Right renal cortex interstitium (tissue), 3 donors: Measurements from ENCODE around the gene TUBGCP2. TPM values are rescaled to one million over a fixed set of nuclear protein-coding genes. Genes with fewer than 3 reads are reported as not detected.

Experiments used
- DNase-seq, 3 donors: peaks; one replicate each; pipeline ENCODE4 v3.0.0-alpha.2; 2013; ENCODE audit warnings: low read depth in 3 of 3, low spot score in 2 of 3
- polyA plus RNA-seq, 3 donors: library from polyadenylated mRNA; unstranded; fragments of 120-200 nt; gene quantifications; one replicate each; pipeline ENCODE4 v1.2.1, GENCODE V29; 2013; ENCODE audit not compliant: insufficient read length in 3 of 3

The TUBGCP2 gene
- polyA plus RNA-seq, 3 donors, result 53.6 to 60.4 (median 56.3) TPM

DNA sequence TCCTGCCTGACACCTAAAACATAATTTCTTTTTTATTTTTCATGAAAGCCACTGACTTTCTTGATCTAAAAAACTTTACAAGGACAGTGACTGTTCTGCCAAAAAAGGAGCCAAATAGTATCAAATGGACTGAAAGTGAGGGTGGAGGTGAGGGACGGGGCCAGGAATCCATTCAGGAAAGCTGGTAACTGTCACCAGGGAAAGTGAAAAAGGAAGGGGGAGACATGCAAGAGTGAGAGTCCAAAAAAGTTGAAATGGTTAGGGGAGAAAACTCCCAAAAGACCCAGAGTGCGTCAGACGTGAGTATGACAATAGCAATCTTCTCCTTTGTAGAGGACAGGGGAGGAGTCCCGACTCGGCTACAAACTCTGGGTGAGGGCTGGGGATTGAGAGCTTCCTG, 35.6 kb upstream of the TUBGCP2 start:
- DNase-seq, result no peak

DNA sequence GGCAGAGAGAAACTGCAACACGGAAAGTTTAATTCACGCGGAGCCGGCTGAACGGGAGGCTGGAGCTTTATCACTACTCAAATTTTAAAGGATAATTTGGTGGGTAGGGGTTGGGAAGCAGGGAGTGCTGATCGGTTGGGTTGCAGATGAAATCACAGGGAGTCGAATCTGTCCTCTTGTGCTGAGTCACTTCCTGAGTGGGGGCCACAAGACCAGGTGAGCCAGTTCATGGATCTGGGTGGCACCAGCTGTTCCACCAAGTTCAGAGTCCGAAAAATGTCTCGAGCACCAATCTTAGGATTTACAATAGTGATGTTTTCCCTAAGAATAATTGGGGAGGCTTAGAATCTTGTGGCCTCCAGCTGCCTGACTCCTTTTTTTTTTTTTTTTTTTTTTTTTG, 34.9 kb upstream of the TUBGCP2 start:
- no peak for DNase-seq

DNA sequence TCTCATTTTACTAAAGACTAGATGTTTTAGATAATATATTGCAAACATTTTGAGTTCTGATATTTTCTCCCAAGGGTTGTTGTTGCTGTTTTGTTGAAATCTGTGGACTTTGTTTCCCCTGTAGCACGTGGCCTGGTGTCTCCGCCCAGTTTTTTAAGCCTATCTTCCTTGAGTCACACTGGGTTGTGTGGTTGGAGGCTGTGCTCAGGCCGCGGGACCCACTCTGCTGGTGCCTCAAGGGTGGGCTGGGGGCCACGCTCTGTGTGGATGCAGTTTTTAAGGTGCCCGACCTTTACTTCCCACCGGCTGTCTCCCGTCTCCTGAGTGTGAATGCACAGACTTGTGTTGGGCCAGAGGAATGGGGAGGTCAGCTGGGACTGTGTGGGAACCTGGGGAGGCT, 34.3 kb upstream of the TUBGCP2 start:
- no peak for DNase-seq

DNA sequence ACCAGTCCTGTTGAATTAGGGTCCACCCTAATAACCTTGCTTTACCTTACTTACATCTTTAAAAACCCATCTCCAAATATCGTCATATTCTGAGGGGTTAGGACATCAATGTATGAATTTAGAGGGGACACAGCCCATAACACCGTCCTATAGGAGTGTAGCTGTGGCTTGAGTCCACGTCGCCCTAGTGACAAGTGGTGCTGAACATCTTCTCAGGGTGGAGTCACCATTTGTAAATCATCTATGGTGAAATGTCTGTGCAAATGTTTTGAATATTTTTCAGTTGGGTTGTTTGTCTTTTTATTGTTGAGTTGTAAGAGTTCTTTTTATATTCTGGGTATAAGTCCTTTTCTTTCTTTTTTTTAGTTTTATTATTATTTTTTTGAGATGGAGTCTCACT, 33.3 kb upstream of the TUBGCP2 start:
- DNase-seq, result no peak

DNA sequence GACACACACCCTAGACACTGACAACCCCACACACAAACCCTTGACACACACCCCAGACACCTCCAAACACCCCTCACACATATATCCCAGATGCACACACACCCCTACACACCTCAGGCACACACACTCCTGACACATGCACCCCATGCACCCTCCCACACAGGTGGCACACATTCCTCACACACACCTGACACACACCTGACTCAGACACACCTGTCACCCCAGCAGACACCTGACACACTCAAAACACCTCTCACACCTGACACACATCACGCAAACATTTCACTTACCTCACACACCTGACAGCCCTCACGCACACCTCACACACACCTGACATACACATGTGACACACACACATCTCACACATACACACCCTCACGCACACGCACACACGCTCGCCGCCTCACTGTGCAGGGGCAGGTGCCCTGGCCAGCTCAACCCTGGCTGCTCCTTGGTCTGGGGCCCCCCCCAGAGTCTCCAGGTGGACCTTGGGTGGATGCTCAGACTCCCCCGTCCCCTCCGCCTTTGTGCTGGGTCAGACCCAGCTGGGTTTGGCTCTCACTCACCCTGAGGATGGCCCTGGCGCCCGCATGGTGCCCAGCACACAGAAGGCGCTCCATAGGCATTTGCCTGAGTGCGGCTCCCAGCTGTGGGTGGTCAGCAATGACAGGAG, 31.2 kb upstream of the TUBGCP2 start:
- no peak for DNase-seq

DNA sequence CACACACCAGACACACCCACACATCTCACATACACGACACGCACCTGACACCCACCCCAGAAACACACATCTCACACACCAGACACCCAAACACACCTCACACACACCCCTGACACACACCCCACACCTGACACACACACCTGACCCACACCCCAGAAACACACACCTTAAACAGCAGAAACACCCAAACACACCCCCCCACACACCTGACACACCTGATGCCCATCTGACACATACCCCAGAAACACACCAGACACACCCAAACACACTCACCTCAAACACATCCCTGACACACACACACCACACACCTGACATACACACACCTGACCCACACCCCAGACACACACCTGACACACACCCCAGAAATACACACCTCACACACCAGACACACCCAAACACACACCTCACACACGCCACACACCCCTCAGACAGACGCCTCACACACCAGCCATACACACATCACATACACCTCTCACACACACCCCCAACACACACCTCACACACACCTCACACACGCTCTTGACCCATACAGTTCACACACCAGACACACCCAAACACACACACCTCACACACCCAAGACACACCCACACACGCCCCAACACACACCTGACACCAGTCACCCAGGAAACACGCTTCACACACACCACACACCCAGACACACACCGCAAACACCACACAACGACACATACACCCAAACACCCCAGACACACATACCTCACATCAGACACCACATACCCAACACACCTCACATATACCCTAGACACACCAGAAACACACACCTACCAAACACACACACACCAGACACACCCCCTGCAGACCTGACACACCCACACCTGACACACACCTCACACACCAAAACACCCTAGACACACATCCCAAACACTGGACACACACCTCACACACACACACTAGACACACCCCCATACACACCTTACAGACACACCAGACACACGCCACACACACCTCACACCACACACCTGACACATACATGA, 29.7 kb upstream of the TUBGCP2 start:
- no peak for DNase-seq

DNA sequence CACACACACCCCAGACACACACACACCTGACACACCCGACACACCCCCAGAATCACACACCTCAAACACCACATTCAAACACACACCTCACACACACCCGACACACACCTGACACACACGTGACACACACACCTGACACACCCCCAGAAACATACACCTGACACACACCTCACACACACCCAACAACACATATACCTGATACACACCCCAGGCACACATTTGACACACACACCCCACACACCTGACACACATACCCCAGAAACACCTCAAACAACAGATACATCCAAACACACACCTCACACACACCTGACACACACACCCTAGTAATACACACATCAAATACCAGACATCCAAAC, 28.7 kb upstream of the TUBGCP2 start:
- DNase-seq, result no peak

DNA sequence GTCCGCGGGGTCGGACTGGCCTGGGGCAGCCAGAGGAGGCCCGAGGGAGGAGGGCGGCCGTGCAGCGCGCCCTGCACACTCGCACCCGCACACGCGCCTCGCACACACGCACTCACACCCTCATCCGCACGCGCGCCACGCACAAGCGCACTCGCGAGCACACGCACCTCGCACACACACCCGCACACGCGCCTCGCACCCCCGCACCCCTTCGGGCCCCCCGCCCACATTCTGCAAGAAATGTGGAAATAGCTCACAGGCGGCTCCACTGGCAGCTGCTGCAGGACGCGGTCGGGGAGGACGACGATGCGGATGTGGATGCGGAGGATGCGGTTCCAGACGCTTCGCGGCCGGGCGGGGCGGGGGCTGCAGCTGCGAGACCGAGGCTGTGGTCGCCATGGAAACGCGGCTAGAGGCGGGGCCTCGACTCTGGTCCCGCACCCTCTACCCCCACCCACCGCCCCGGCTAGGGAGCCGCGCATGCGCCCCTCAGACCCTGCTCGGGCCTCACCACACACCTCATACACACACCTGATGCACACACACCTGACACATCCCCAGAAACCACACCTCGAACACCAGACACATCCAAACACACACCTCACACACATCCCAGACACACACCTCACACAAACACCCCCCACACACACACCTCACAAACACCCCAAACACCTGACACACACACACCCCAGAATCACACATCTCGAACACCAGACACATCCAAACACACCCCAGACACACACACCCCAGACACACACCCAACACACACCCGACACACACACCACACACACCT, 28.1 kb upstream of the TUBGCP2 start, which contains the start of gene CALY:
Gene CALY (minus strand): TSS at position 320 of the 793 bp plus-strand sequence. CDS start 7,907 bp downstream, outside the sequence.
- no peak for DNase-seq

DNA sequence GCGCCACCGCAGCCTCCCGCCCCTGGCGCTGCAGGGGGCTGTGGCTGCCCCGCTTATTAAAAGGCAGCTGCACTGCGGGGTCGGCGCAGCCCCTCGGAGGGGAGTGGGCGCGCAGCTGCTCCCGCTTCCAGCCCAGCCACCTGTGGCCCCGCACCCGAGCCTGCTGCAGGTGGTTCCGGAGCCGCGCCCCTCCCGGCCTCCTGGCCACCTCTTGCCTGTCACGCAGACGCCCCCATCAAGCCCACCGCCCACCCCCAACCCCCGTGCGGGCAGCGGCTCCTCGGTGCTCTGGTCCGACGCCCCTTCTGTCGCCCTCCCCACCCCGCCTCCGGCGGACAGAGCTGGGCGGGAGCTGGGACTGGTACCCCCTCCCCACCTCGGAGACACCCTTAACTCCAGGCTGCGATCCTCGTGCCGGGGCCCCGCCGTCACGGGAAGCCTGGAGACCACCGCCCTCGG, 27.5 kb upstream of the TUBGCP2 start:
- DNase-seq, result no peak

DNA sequence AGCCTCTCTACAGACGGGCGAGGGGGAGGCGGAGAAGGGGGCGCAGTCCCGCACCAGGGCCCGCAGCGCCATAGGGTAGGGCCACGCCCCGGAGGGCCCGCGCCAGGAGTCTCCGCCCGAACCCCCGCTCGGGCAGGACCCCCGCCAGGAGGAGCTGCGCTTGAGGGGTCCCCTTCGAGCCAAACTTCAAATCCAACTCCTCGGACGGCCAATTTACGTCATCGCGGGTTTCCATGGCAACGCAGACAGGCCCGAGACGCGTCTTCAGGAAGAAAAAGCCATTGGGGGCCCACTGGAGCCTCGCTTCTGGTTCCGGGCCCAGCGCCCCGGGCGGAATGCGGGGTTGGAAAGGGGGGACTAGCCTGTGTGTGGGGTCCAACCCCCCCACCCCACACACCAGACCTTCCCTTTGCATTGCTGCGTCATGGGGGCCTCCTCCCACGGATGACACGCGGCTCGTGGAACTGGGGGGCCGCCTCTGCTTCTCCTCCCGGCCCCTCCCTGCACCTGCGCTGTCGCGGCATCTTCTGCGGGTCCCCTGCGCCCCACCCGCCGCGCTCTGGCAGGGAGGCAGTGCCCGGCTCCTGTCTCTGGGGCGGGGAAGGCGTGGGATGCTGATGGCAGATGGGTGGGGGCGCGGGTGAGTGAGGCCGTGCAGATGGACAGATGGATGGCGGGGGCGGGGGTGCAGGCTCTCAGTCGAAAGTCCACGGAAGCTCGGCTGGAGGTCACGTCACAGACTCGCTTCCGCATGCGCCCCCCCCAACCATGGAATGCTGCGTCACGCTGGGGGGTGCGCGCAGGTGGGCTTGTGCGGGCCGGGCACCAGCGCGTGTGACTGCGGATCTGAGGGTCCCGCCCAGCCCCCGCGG, 26.8 kb upstream of the TUBGCP2 start:
- no peak for DNase-seq

DNA sequence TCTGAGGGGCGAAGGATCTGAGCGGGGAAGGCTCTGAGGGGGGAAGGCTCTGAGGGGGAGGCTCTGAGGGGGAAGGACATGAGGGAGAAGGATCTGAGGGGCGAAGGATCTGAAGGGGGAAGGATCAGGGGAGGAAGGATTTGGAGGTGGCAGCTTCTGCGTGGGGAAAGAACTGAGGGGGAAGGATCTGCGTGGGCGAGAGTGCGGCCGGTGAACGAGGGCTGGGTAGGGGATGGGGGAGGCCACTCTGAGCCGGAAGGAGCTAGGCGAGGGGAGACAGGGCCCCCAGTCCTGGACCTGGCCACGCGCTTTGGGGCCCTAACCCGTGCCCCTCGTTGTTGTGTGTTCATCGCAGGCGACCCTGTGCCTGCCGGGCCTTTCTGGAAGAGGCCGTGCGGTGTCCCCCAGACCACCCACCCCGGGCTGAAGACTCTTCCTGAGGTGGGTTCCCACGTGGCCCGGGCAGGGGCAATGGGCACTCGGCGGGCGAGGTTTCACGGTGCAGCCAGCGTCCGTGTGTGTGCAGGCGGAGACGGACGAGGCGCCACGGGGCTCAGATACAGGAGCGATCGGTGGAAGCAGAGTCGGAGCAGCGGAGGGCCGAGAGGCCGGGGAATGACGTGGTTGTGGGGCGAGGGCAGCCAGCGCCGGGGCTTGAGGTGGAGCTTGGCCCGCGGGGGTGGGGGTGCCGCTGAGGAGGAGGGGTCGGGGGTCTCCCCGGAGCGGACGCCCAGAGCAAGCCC, 26.0 kb upstream of the TUBGCP2 start:
- DNase-seq, result no peak

DNA sequence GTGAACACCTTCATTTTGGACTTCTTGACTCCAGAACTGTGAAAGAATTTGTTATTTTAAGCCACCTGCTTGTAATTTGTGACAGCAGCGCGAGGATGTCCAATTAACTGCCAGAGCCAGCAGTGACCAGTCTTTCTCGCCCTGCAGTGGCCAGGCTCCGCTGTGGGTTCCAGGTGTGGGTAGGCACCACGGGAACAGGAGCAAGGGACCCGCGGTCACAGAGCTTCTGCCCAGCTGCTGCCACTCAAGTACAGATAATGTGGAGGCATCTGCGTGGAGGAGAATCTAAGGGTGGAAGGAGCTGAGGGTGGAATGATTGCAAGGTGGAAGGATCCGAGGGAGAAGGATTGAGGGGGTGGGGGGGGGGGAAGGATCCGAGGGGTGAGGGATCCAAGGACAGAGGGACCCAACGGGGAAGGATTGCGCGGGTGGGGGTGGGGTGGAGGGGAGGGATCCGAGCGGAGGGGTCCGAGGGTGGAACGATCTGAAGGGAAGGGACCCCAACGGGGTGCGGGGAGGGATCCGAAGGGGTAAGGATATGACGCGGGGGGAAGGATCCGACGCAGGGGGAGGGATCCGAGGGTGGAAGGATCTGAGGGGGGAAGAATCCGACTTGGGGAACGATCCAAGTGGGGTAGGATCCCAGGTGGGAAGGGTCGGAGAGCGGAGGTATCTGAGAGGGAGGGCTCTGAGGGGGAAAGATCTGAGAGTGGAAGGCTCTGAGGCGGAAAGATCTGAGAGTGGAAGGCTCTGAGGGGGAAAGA, 24.4 kb upstream of the TUBGCP2 start:
- DNase-seq, result no peak

DNA sequence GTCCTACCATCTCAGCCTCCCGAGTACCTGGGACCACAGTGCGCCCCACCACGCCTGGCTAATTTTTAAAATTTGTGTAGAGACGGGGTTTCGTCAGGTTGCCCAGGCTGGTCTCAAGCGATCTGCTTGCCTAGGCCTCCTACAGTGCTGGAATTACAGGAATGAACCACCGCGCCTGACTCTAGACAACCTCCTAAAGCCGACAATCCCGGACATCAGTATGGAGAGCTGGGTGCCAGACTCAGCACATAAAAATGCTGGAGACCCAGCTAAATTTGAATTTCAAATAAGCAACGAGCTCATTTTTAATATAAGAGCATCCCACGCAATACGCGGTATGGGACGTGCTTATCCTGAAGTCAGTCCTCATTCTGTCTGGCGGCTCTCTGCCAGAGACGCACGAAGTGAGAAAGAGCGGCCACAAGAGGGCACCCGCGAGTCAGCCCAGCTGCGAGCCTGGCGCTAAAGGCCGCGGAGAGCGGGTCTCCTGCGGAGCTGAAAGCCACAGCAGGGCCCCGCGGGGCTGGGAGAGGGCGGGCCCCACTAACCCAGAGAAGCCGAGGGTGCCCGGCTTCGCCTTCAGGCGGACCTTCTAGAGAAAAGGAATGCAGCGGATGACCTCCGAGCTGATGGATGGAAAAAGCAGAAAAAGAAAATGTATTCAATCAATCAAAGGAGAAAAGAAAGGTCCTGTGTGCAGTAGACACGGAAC, 21.0 kb upstream of the TUBGCP2 start:
- DNase-seq, result peak in 2 of 3 donors; percentile 69 to 70

DNA sequence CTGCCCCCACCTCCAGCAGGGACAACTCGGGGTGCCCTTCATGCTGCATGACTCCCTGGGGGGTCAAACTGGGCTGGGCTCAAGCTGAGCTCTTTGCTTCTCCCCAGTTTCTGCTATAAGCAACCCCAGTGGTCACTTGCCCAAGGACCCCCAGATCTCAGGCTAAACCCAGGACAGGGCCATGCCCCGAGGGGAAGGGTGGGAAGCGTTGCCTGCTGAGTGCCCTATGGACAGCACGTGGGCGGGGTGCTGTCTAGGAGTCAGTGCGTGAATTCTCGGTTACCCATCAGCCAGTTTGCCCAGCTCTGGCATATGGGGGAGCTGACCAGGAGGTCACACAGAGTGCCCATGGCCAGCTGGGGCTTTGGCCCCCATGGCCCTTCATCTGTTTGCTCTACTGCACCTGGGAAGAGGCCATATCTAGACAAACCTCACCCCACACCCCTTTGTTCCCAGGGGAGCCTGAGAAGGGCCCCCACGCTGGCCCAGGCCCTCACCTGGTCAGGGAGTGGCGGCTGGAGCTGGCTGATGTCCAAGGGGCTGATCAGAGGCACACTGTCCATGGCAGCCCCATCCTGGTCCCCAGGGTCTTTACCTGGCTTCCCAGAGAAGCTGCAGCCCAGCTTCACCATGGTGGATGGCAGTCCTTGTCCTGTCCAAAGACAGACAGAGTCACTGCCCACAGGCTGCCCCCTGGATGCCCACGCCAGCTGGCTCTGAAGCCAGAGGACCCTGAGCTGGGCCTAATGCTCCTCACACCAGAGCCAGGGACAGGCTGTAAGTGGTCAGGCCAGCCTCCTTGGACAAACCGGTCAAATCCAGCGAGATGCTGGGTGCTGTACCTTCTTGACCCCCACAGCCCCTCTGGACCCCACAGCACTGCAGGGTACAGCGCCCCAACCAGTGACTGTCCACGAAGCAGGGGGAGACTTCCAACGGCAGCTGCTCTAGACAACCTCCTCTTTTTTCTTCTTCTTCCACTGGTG, 20.0 kb upstream of the TUBGCP2 start:
- DNase-seq, result no peak

DNA sequence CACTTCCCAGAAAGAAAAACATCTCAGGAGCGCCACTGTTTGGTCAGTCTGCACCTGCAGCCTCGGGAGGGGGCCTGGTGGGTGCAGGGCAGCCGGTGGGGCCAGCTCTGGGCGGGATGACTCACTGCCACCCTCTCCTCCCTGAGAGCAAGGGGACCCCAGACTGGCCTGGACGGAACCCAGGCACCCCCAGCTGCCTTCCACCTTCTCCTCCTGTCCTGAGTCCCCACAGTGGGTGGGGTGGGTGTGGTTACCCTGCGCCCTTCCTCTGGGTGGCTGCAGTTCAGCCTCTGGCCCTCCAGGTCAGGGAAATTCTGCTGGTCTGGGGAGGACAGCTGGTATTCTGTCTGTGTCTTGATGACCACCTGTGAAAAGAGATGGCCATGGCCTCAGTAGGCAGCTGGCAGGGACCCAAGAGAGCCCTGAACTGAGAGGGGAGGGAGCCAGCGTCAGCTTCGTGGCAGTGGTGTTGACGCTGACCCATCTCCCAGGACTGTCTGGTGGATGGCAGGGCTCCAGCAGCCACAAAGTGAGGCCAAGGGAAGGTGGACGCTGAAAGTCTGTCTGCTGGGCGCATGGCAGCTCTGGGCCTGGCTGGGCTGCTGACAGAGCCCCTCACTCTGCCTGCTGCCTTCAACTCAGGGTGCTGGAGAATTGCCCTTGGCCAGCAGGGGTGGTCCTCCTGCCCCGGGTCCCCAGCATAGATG, 19.1 kb upstream of the TUBGCP2 start:
- DNase-seq, result no peak
